Keratinocyte (primary cell): ENCODE measurements around the gene PRKACA. TPM values are rescaled to one million over a fixed set of nuclear protein-coding genes. Genes with fewer than 3 reads are reported as not detected.

Source experiments
- DNase-seq: peaks from one replicate; pipeline ENCODE4 v3.0.0-alpha.2; 2011; ENCODE audit warnings: low read depth, missing footprints, low spot score
- FAIRE-seq: peaks from 2 replicates; lab custom pipeline; 2011; peaks lifted over from hg19 to GRCh38; lab: Jason Lieb, UNC
- H2AFZ ChIP-seq: 2 replicates; pipeline ENCODE4 v1.6.0; 2012; ENCODE audit warnings: low read length, control low read depth, inconsistent platforms; ENCODE audit not compliant: control insufficient read depth
- H3K27ac ChIP-seq: 2 replicates; pipeline ENCODE4 v1.5.1; 2011; ENCODE audit warnings: low read length; ENCODE audit not compliant: control insufficient read depth, insufficient read depth
- H3K27me3 ChIP-seq: 3 replicates; pipeline ENCODE4 v1.6.0; 2011; ENCODE audit warnings: low read length; ENCODE audit not compliant: control insufficient read depth, insufficient read depth; ENCODE audit errors: extremely low read depth
- H3K36me3 ChIP-seq, 2 experiments: 2 replicates in 1 of 2; 3 replicates in 1 of 2; pipeline ENCODE4 v1.5.1; 2011; ENCODE audit warnings: low read length in 2 of 2, mild to moderate bottlenecking in 1 of 2; ENCODE audit not compliant: control insufficient read depth in 2 of 2, insufficient read depth in 2 of 2; ENCODE audit errors: extremely low read depth in 1 of 2
- H3K4me1 ChIP-seq: 3 replicates; pipeline ENCODE4 v1.5.1; 2011; ENCODE audit warnings: low read length; ENCODE audit not compliant: control insufficient read depth, insufficient read depth; ENCODE audit errors: extremely low read depth
- H3K4me2 ChIP-seq: 3 replicates; pipeline ENCODE4 v1.6.0; 2011; ENCODE audit warnings: low read depth, low read length; ENCODE audit not compliant: control insufficient read depth, insufficient read depth; ENCODE audit errors: extremely low read depth
- H3K4me3 ChIP-seq, 3 experiments: fragments of 200-600 bp in 1 of 3; sonication (generic) in 1 of 3; 2 replicates in 2 of 3; 3 replicates in 1 of 3; pipeline ENCODE4 v1.5.1; 2011 to 2016; ENCODE audit warnings: low read length in 3 of 3, mild to moderate bottlenecking in 3 of 3, control low read depth in 2 of 3, inconsistent platforms in 1 of 3, low read depth in 1 of 3, mixed read lengths in 1 of 3, mixed run types in 1 of 3, moderate library complexity in 1 of 3; ENCODE audit not compliant: control insufficient read depth in 2 of 3, insufficient read depth in 2 of 3; ENCODE audit errors: extremely low read depth in 1 of 3
- H3K79me2 ChIP-seq: 2 replicates; pipeline ENCODE4 v1.6.0; 2012; ENCODE audit warnings: low read length; ENCODE audit not compliant: control insufficient read depth, insufficient read depth
- H3K9ac ChIP-seq: 3 replicates; pipeline ENCODE4 v1.6.0; 2011; ENCODE audit warnings: low read length; ENCODE audit not compliant: control insufficient read depth, insufficient read depth; ENCODE audit errors: extremely low read depth
- H3K9me1 ChIP-seq: 3 replicates; pipeline ENCODE4 v1.6.0; 2011; ENCODE audit warnings: low read length; ENCODE audit not compliant: control insufficient read depth, insufficient read depth; ENCODE audit errors: extremely low read depth
- H3K9me3 ChIP-seq: 2 replicates; pipeline ENCODE4 v1.5.1; 2012; ENCODE audit warnings: low read depth, low read length; ENCODE audit not compliant: control insufficient read depth
- H4K20me1 ChIP-seq: 3 replicates; pipeline ENCODE4 v1.6.0; 2011; ENCODE audit warnings: low read length; ENCODE audit not compliant: control insufficient read depth, insufficient read depth; ENCODE audit errors: extremely low read depth
- EZH2 ChIP-seq: IDR thresholded peaks from one replicate; pipeline ENCODE4 v1.6.1; 2012; ENCODE audit warnings: inconsistent platforms, mild to moderate bottlenecking, low read length, moderate library complexity
- dilution Hi-C: fragments of 300-500 bp; cut with MboI; formaldehyde crosslinking; loops from one replicate; pipeline ENCODE4 v1.7.0; 2020; ENCODE audit warnings: low sequenced_read_pairs; ENCODE audit not compliant: extremely low pct_ligation_motif_present
- polyA plus RNA-seq, 5 experiments: library from polyadenylated mRNA; depleted of rRNA in 3 of 5; stranded (reverse) in 3 of 5; stranded (forward) in 1 of 5; unstranded in 1 of 5; fragments of >200 nt; gene quantifications; 1 replicate in 1 of 5; 2 replicates in 3 of 5; 3 replicates in 1 of 5; pipeline versions ENCODE4 v1.2.1 to v1.2.3, GENCODE V29; 2011 to 2012; ENCODE audit warnings: missing spikeins in 2 of 5, low read depth in 1 of 5, low replicate concordance in 1 of 5
- TF ChIP-seq, protein P1 (sequence below), 3 experiments: IDR thresholded peaks in 1 of 3; conservative IDR thresholded peaks in 1 of 3; optimal IDR thresholded peaks in 1 of 3; 2 replicates in 2 of 3; 3 replicates in 1 of 3; pipeline versions ENCODE3 to v1.5.1; 2011; ENCODE audit warnings: low read length in 3 of 3, mild to moderate bottlenecking in 3 of 3, moderate library complexity in 2 of 3, control low read depth in 1 of 3, inconsistent platforms in 1 of 3; ENCODE audit not compliant: insufficient read depth in 2 of 3; ENCODE audit errors: extremely low read depth in 1 of 3

Gene PRKACA
- polyA plus RNA-seq, 1 donor (not counting 4 experiments of a cell fraction or from before 2014, with no cell fraction given), result 13.7 TPM

DNA sequence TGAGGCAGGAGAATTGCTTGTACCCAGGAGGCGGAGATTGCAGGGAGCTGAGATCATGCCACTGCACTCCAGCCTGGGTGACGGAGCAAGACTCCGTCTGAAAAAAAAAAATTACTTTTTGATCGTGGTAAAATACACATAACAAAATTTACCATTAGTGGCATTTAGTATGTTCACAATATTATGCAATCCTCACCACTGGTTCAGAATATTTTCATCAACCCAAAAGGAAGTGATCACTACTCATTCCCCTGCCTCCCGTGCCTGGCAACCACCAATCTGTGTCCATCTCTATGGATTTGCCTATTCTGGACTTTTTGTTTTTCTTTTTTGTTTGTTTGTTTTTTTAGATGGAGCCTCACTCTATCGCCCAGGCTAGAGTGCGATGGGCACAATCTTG lies 54.5 kb downstream of the PRKACA start:
- TF ChIP-seq, protein P1, sequence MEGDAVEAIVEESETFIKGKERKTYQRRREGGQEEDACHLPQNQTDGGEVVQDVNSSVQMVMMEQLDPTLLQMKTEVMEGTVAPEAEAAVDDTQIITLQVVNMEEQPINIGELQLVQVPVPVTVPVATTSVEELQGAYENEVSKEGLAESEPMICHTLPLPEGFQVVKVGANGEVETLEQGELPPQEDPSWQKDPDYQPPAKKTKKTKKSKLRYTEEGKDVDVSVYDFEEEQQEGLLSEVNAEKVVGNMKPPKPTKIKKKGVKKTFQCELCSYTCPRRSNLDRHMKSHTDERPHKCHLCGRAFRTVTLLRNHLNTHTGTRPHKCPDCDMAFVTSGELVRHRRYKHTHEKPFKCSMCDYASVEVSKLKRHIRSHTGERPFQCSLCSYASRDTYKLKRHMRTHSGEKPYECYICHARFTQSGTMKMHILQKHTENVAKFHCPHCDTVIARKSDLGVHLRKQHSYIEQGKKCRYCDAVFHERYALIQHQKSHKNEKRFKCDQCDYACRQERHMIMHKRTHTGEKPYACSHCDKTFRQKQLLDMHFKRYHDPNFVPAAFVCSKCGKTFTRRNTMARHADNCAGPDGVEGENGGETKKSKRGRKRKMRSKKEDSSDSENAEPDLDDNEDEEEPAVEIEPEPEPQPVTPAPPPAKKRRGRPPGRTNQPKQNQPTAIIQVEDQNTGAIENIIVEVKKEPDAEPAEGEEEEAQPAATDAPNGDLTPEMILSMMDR (optimal IDR thresholded peaks at IDR 0.05 in 1 of 3, IDR thresholded peaks at IDR 0.05 in 1 of 3, conservative IDR thresholded peaks at IDR 0.05 in 1 of 3; ENCODE audit: extremely low read depth in 1 of 3, insufficient read depth in 2 of 3, low read length in 3 of 3), result no peak
- no peak for TF ChIP-seq EZH2

GRCh38 chr19:14062558-14062855 lies 55.1 kb downstream of the PRKACA start:
- H3K9me1 ChIP-seq, result no peaks in the 10 kb centered on the region
- dilution Hi-C loops, result no loop called here
- H3K27ac ChIP-seq, result no peak overlapping the region
- no peaks in the 10 kb centered on the region for H4K20me1 ChIP-seq
- no peak overlapping the region for H3K9ac ChIP-seq
- H3K4me3 ChIP-seq, result no peak overlapping the region
- no peak for FAIRE-seq
- H3K4me2 ChIP-seq, result no peak overlapping the region
- no peaks in the 10 kb centered on the region for H3K36me3 ChIP-seq
- H2AFZ ChIP-seq, result no peak overlapping the region
- no peaks in the 10 kb centered on the region for H3K79me2 ChIP-seq
- TF ChIP-seq, protein P1 (optimal IDR thresholded peaks at IDR 0.05 in 1 of 3, IDR thresholded peaks at IDR 0.05 in 1 of 3, conservative IDR thresholded peaks at IDR 0.05 in 1 of 3; ENCODE audit: extremely low read depth in 1 of 3, insufficient read depth in 2 of 3, low read length in 3 of 3), result no peak
- TF ChIP-seq EZH2, result no peak
- DNase-seq, result no peak
- H3K27me3 ChIP-seq, result peaks cover 30% of the 10 kb centered on the region
- no peaks in the 10 kb centered on the region for H3K9me3 ChIP-seq
- no peaks in the 10 kb centered on the region for H3K4me1 ChIP-seq

More for the DNA sequence above, 54.5 kb downstream of the PRKACA start:
- no peaks in the 10 kb centered on the region for H3K79me2 ChIP-seq
- H3K4me2 ChIP-seq, result no peak overlapping the region
- H4K20me1 ChIP-seq, result no peaks in the 10 kb centered on the region
- H3K36me3 ChIP-seq, result no peaks in the 10 kb centered on the region
- dilution Hi-C loops, result no loop called here
- H3K27me3 ChIP-seq, result peaks cover 26% of the 10 kb centered on the region
- no peak overlapping the region for H3K4me3 ChIP-seq
- H3K27ac ChIP-seq, result no peak overlapping the region
- H3K4me1 ChIP-seq, result no peaks in the 10 kb centered on the region
- no peak overlapping the region for H3K9ac ChIP-seq
- no peak overlapping the region for H2AFZ ChIP-seq
- no peaks in the 10 kb centered on the region for H3K9me1 ChIP-seq
- no peaks in the 10 kb centered on the region for H3K9me3 ChIP-seq
- no peak for FAIRE-seq
- no peak for DNase-seq
